Fibroblast of the aortic adventitia (primary cell): ENCODE results near the gene ZNF837. TPM values are rescaled to one million over a fixed set of nuclear protein-coding genes. Genes with fewer than 3 reads are reported as not detected.
A peak's percentile ranks its signal among the peaks of the same experiment; 100 is the strongest.

Source experiments
- DNase-seq: peaks from one replicate; pipeline ENCODE4 v3.0.0-alpha.2; 2010; ENCODE audit warnings: low read depth
- H3K4me3 ChIP-seq: 2 replicates; pipeline ENCODE4 v1.5.1; 2011; ENCODE audit warnings: low read depth, mild to moderate bottlenecking, control low read depth, low read length, moderate library complexity
- CTCF ChIP-seq: IDR thresholded peaks from 2 replicates; pipeline ENCODE4 v1.5.1; 2011; ENCODE audit warnings: mild to moderate bottlenecking, low read length, control low read depth, inconsistent platforms; ENCODE audit not compliant: insufficient read depth
- total RNA-seq: library from RNA; depleted of rRNA; stranded (reverse); fragments of >200 nt; gene quantifications from 2 replicates; pipeline ENCODE4 v1.2.3, GENCODE V29; 2012; ENCODE audit warnings: low replicate concordance

The ZNF837 gene
- total RNA-seq, 1 donor, result 2.6 TPM

DNA sequence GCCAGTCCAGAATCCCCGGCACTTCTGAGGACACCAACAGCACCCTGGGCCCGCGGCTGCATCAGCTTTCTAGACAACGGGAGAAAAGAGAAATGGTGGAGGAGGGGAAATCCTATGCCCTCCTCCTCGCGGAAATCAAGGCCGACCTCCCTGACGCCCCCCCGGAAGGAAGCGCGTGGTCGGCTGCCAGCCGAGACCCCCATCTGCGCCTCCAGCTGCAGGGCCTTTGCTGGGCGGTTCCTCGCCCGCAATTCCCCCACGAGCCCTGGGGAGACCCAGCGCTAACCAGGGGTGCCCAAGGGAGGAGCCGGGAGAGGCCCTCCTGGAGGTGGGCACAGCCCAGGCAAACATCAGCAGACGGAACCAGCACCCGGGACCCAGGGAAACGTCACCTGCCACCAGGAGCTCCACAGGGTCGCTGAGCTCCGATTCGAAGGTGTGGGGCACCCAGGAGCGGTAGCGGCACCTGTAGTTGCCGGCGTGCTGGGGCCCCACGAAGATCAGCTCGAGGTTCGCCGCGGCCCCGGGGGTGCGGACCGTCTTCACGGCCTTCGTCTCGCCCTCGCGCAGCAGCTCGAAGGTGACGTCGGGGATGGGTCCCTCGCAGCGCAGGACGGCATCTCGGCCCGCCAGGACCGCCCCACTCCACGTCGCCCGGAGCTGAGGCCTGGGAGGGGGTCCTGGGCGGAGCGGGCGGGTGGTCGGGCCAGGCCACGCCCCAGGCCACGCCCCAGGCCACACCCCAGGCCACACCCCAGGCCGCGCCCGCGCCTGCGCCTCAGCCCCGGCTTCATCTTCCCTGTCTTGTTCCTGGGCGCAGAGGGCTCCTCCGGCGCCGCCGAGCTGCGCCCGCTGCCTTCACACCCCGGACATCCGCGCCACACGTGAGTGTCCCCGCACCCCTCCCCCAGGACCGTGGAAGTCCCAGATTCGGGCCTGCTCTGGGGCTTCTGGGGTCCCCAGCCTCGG lies 33.6 kb downstream of the ZNF837 start:
- TF ChIP-seq CTCF, result no peak
- peak overlapping the region; percentile 72 for H3K4me3 ChIP-seq
- DNase-seq, result peak; percentile 54

DNA sequence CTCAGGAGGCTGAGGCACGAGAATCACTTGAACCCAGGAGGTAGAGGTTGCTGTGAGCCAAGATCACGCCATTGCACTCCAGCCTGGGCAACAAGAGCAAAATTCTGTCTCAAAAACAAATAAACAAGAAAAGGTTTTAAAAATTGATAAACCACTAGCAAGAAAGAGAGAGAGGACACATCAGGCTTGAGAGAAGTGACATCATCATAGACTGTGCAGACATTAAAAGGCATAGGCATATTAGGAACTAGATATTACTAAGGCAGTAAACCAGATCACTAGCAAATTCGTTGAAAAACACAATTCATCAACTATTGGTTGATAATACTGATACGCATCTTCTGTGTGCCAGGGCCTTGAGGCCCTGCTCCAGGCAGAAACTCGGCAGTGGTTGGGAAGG lies 35.3 kb downstream of the ZNF837 start:
- no peak for DNase-seq

GRCh38 chr19:58338825-58339558 lies 41.8 kb downstream of the ZNF837 start:
- H3K4me3 ChIP-seq, result no peak overlapping the region
- no peak for DNase-seq
- peak; percentile 4 for TF ChIP-seq CTCF

More for the DNA sequence above, 35.3 kb downstream of the ZNF837 start:
- H3K4me3 ChIP-seq, result no peak overlapping the region
- no peak for TF ChIP-seq CTCF

GRCh38 chr19:58338336-58338735 lies 42.5 kb downstream of the ZNF837 start:
- H3K4me3 ChIP-seq, result no peak overlapping the region
- no peak for TF ChIP-seq CTCF
- no peak for DNase-seq

GRCh38 chr19:58336820-58337219 lies 44.0 kb downstream of the ZNF837 start:
- no peak for DNase-seq
- TF ChIP-seq CTCF, result no peak
- no peak overlapping the region for H3K4me3 ChIP-seq

GRCh38 chr19:58336216-58336615 lies 44.6 kb downstream of the ZNF837 start:
- DNase-seq, result no peak
- no peak for TF ChIP-seq CTCF
- H3K4me3 ChIP-seq, result no peak overlapping the region
